T47D (cell line): ENCODE measurements around the gene KIF16B.

ENCODE experiments used
- DNase-seq, 2 experiments: peaks; one replicate each; pipeline versions ENCODE4 v3.0.0 to v3.0.0-alpha.2; 2011 to 2012; ENCODE audit warnings: low read depth in 1 of 2, low spot score in 1 of 2
- JUND ChIP-seq: IDR thresholded peaks from 2 replicates; pipeline ENCODE4 v1.6.1; 2012; ENCODE audit warnings: low read depth
- in situ Hi-C: cut with HindIII; loops from 2 replicates; pipeline ENCODE4 v1.10.0; 2016; ENCODE audit warnings: low sequenced_read_pairs, low pct_unique_long_range_greater_than_20kb

Gene KIF16B

GRCh38 chr20:16222859-16223411, 350.3 kb downstream of the KIF16B start:
- TF ChIP-seq JUND, result no peak
- in situ Hi-C loops, result no loop called here
- no peak for DNase-seq
